Spleen (tissue), 11 donors: ENCODE results near the gene PPP1R26. TPM values are rescaled to one million over a fixed set of nuclear protein-coding genes. Genes with fewer than 3 reads are reported as not detected.
A peak's percentile ranks its signal among the peaks of the same experiment; 100 is the strongest.

Experiments
- DNase-seq: peaks from one replicate; pipeline ENCODE4 v3.0.0-alpha.2; 2020
- H3K27ac ChIP-seq, 8 donors: fragments of 200-600 bp; sonication (generic) in 7 of 8; 1 replicate in 4 of 8; 2 replicates in 4 of 8; pipeline versions ENCODE4 v1.5.0 to v1.8.0; 2016 to 2021; ENCODE audit warnings: inconsistent platforms in 4 of 8, mild to moderate bottlenecking in 4 of 8, moderate library complexity in 1 of 8
- H3K27me3 ChIP-seq, 7 donors: fragments of 200-600 bp; sonication (generic) in 6 of 7; replicated peaks in 1 of 7; 1 replicate in 4 of 7; 2 replicates in 3 of 7; pipeline versions ENCODE4 v1.5.0 to v1.8.0; 2016 to 2021; ENCODE audit warnings: inconsistent platforms in 3 of 7, mild to moderate bottlenecking in 1 of 7
- H3K36me3 ChIP-seq, 6 donors: fragments of 200-600 bp; sonication (generic) in 5 of 6; 1 replicate in 4 of 6; 2 replicates in 2 of 6; pipeline versions ENCODE4 v1.5.0 to v1.8.0; 2016 to 2021; ENCODE audit warnings: inconsistent platforms in 2 of 6
- H3K4me1 ChIP-seq, 6 donors: fragments of 200-600 bp; sonication (generic) in 5 of 6; 1 replicate in 3 of 6; 2 replicates in 3 of 6; pipeline versions ENCODE4 v1.5.0 to v1.8.0; 2016 to 2021; ENCODE audit warnings: inconsistent platforms in 3 of 6
- H3K4me3 ChIP-seq, 8 donors: fragments of 200-600 bp; sonication (generic) in 7 of 8; 1 replicate in 4 of 8; 2 replicates in 4 of 8; pipeline versions ENCODE4 v1.5.0 to v1.8.0; 2016 to 2021; ENCODE audit warnings: inconsistent platforms in 4 of 8, mild to moderate bottlenecking in 4 of 8, moderate library complexity in 2 of 8
- H3K9me3 ChIP-seq, 8 donors: fragments of 200-600 bp; sonication (generic) in 7 of 8; 1 replicate in 4 of 8; 2 replicates in 4 of 8; pipeline versions ENCODE4 v1.5.0 to v1.8.0; 2016 to 2021; ENCODE audit warnings: inconsistent platforms in 4 of 8
- CTCF ChIP-seq, 11 experiments: fragments of 200-600 bp in 7 of 11; fragments of 450-650 bp in 4 of 11; sonication (generic) in 4 of 11; IDR thresholded peaks in 8 of 11; conservative IDR thresholded peaks in 3 of 11; 1 replicate in 7 of 11; 2 replicates in 4 of 11; pipeline versions ENCODE4 v1.4.0 to v1.8.0; 2016 to 2021; ENCODE audit warnings: antibody characterized with exemption in 11 of 11, inconsistent platforms in 4 of 11, mild to moderate bottlenecking in 1 of 11
- POLR2A ChIP-seq, 3 donors: fragments of 450-650 bp; IDR thresholded peaks; one replicate each; pipeline ENCODE4 v1.5.1; 2017; ENCODE audit warnings: antibody characterized with exemption in 3 of 3, mild to moderate bottlenecking in 1 of 3
- POLR2AphosphoS5 ChIP-seq, 3 donors: sonication (generic); formaldehyde crosslinking; IDR thresholded peaks; one replicate each; pipeline ENCODE4 v1.5.1; 2017; ENCODE audit warnings: antibody characterized with exemption in 3 of 3
- WGBS, 5 donors: extraction: QIAGEN DNeasy Blood & Tissue Kit in 3 of 5; methylation state at CpG; one replicate each; pipeline versions ENCODE4 v1.1.5 to v1.1.7; 2013 to 2018; 5-methylcytosine and 5-hydroxymethylcytosine counted together
- intact Hi-C: fragments of 100-400 bp; cut with DNase I; formaldehyde crosslinking; loops from one replicate; pipeline ENCODE4 v1.15.0; 2023; ENCODE audit warnings: low total_unique reads
- polyA plus RNA-seq, 3 donors: library from polyadenylated mRNA; stranded (reverse); fragments of 200-250 nt; gene quantifications; one replicate each; pipeline ENCODE4 v1.2.1, GENCODE V29; 2013
- total RNA-seq, 7 donors: library from RNA; depleted of rRNA in 3 of 7; stranded (reverse); fragments of >200 nt in 3 of 7; fragmentation: NEBNext Ultra II Directional in 4 of 7; extraction: Animal tissue kit (Norgen Biotek cat#: 25700) in 4 of 7; gene quantifications; one replicate each; pipeline versions ENCODE4 v1.1.0 to v1.2.1, GENCODE V29; 2016 to 2021
- donor health status: healthy with polysubstance abuse.
- donor health status: DM: no; HTN: no; CAD: no; lungs with moderate emphysema.
- donor health status: DM: no; HTN: no; CAD: no.
- donor health status: Bipolar disorder and iron deficiency.
- donor health status: healthy.
- donor health status: DM: no; HTN: no; CAD: no.
- donor health status: DM: yes; HTN: yes; CAD: no.

The PPP1R26 gene
- total and polyA plus RNA-seq, 10 donors: 1.8 to 18.7 (median 9.3) TPM

DNA sequence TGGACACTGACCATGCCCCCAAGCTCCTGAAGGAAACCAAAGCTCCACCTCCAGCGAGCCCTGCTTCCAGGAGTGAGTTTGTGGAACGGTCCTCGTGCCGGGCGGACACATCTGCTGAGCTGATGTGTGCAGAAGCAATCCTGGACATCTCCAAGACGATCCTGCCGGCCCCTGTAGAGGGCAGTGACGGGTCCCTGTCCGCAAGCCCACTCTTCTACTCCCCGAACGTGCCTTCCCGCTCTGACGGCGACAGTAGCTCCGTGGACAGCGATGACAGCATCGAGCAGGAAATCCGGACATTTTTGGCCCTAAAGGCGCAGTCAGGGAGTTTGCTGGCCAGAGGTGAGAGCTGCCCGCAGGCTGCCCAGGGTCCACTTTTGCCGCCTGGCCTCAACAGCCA lies 6.2 kb downstream of the PPP1R26 start:
- 92 to 97% (median 93%) methylated on average over 9 to 21 of the region's 21 CpGs for WGBS, 5 donors
- DNase-seq: peak; percentile 63
- H3K27ac ChIP-seq: no peak overlapping the region
- peaks cover 0 to 63% (median 33%) of the 10 kb centered on the region in 6 donors for H3K36me3 ChIP-seq
- intact Hi-C loops: no loop called here
- no peaks in the 10 kb centered on the region for H3K9me3 ChIP-seq
- no peak overlapping the region for H3K4me3 ChIP-seq
- peaks cover 0 to 14% (median 6%) of the 10 kb centered on the region in 6 donors for H3K4me1 ChIP-seq
- peaks cover 0 to 24% (median 0%) of the 10 kb centered on the region in 7 donors for H3K27me3 ChIP-seq
- TF ChIP-seq POLR2A (IDR thresholded peaks at IDR 0.05) (no peak), CTCF (IDR thresholded peaks at IDR 0.05 in 8 of 11, conservative IDR thresholded peaks at IDR 0.05 in 3 of 11) (no peak), POLR2AphosphoS5 (IDR thresholded peaks at IDR 0.05) (no peak)

DNA sequence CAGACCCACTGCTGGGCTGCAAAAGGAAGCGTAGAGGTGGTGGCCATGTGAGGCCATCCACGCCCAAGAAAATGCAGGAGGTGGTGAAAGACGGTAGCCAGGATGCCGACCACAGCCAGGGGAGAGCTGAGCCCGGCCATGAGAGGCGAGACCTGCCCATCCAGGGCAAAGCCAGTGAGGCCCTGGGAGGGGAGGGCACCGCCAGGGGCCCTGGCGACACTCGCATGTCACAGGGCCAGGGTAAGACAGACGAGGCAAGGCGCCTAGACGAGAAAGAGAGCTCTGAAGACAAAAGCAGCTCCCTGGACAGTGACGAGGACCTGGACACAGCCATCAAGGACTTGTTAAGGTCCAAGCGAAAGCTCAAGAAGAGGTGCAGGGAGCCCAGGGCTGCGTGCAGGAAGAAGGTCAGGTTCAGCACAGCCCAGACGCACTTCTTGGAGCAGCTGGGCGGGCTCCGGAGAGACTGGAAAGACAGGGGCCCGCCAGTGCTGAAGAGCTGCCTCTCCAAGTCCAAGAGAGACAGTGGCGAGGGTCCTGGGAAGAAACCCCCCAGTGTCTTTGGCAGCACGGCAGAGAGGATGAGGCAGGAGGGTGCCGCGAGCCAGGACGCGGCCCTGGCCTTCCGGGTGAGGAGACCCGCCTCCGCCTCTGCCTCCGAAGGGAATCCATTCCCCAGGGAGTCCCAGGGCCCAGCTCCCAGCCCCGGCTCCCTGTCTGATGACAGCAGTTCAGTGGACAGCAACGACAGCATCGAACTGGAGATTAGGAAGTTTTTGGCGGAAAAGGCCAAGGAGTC lies 6.9 kb downstream of the PPP1R26 start:
- TF ChIP-seq POLR2A (IDR thresholded peaks at IDR 0.05) (no peak), POLR2AphosphoS5 (IDR thresholded peaks at IDR 0.05) (no peak), CTCF (IDR thresholded peaks at IDR 0.05 in 8 of 11, conservative IDR thresholded peaks at IDR 0.05 in 3 of 11) (no peak)
- no peak overlapping the region for H3K27ac ChIP-seq
- WGBS, 5 donors: 91 to 96% (median 95%) methylated on average over 33 of the region's 33 CpGs
- H3K4me3 ChIP-seq: no peak overlapping the region
- DNase-seq: peak; percentile 67
- H3K9me3 ChIP-seq: no peaks in the 10 kb centered on the region
- peaks cover 0 to 8% (median 0%) of the 10 kb centered on the region in 6 donors for H3K4me1 ChIP-seq
- intact Hi-C loops: no loop called here
- peaks cover 0 to 18% (median 0%) of the 10 kb centered on the region in 7 donors for H3K27me3 ChIP-seq
- H3K36me3 ChIP-seq: peaks cover 0 to 63% (median 33%) of the 10 kb centered on the region in 6 donors

DNA sequence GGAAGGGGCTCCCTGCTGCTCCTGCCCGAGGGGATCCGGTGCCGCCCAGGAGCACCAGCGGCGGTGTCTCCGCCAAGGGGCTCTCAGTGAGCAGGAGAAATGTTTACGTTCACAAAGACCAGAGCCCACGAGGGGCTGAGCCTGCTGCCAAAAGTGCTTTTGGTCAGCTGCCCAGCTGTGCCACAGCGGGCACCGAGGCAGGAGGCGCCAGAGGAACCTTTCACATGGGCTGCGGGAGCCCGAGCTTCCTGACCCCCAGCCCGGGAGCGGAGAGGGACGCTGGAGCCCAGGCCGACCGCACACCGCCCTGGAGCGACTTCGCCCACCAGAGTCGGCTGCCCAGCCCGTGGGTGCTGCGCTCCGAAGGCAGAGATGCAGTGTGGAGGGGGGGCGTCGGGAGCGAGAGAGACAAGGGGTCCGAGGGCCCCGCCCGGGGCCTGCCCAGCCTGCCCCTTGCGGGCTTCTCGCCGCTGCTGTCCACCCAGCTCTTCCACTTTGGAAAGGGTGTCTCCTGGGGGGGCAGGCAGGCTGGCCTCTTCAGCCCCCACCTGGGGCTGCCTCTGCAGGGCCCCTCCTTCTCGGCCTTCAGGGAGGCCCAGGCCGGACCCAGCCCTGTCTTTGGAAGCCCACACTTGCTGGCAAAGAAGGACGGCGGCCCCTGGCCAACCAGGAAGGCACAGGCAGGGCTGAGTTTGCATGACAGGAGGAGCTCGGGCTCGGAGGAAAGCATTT lies 7.9 kb downstream of the PPP1R26 start:
- TF ChIP-seq CTCF (IDR thresholded peaks at IDR 0.05 in 8 of 11, conservative IDR thresholded peaks at IDR 0.05 in 3 of 11) (no peak), POLR2A (IDR thresholded peaks at IDR 0.05) (no peak), POLR2AphosphoS5 (IDR thresholded peaks at IDR 0.05) (no peak)
- no peak overlapping the region for H3K27ac ChIP-seq
- H3K27me3 ChIP-seq: peaks cover 0 to 8% (median 0%) of the 10 kb centered on the region in 7 donors
- no peak overlapping the region for H3K4me3 ChIP-seq
- DNase-seq: peak; percentile 60
- intact Hi-C loops: no loop called here
- no peaks in the 10 kb centered on the region for H3K9me3 ChIP-seq
- H3K4me1 ChIP-seq: no peaks in the 10 kb centered on the region
- H3K36me3 ChIP-seq: peaks cover 0 to 63% (median 33%) of the 10 kb centered on the region in 6 donors
- 88 to 95% (median 95%) methylated on average over 21 to 40 of the region's 40 CpGs for WGBS, 5 donors

- H3K36me3 ChIP-seq: peaks cover 0 to 63% (median 33%) of the 10 kb centered on the region in 6 donors
These were observed 8.4 kb downstream of the PPP1R26 start for GRCh38 chr9:135488013-135488330.

More at GRCh38 chr9:135488013-135488330, 8.4 kb downstream of the PPP1R26 start:
- peaks cover 0 to 8% (median 0%) of the 10 kb centered on the region in 7 donors for H3K27me3 ChIP-seq
- no peaks in the 10 kb centered on the region for H3K4me1 ChIP-seq
- TF ChIP-seq POLR2A (IDR thresholded peaks at IDR 0.05) (no peak), POLR2AphosphoS5 (IDR thresholded peaks at IDR 0.05) (no peak)
- WGBS, 5 donors: 94 to 97% (median 95%) methylated on average over 18 of the region's 18 CpGs
- no peak for DNase-seq
- no peaks in the 10 kb centered on the region for H3K9me3 ChIP-seq
- no peak overlapping the region for H3K4me3 ChIP-seq
- intact Hi-C loops: no loop called here
- no peak overlapping the region for H3K27ac ChIP-seq
